HG02610 (cell line): ENCODE measurements around the gene HERC4.
"Not testable (repeated sequence)": the region's sequence is repeated elsewhere in the genome, so short reads cannot be mapped to it uniquely, and the experiment has no call there.

Experiments
- ATAC-seq: cut with Tn5 transposase; IDR thresholded peaks from one replicate; pipeline ENCODE4 v1.9.1; 2021; ENCODE audit warnings: mild to moderate bottlenecking, moderate library complexity; ENCODE audit not compliant: unreplicated experiment

Gene HERC4

GRCh38 chr10:68095153-68095552 lies 20.1 kb upstream of the HERC4 start:
- ATAC-seq, result no peak

DNA sequence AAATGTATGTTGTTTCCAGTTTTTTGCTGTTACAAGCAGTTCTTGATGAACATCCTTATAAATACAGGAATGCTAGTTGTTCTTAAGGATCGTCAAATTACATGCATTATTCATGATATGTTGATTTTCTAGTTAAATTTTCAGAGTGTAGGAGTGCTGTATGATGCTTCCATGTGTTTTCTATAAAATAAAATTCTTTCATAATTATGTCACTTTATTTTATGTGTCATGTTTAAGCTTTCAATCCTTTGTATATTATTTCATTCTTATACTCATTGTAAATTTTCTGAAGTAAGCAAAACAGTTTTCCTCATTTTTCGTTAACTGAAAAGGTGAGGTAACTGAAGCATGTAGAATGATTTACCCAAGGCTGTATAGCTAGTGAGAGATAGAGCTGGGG lies 17.4 kb upstream of the HERC4 start:
- ATAC-seq, result no peak

DNA sequence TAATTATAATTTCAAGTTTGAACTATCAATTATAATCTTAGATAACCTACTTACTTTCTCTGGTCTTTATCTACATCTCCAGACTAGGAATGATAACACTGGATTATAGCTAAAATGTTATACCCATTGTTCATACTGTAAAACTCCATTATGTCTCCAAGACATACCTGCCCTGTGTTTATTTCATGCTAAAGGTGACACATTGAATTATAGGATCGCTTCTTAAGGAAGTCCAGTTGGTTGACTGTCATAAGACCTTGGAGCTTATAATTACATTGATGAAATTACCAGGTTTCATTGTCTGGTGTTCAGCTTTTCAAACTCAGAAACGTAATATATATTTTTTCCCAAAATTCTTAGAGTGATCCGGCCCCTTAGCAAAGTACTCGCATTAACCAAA lies 15.5 kb upstream of the HERC4 start:
- no peak for ATAC-seq

DNA sequence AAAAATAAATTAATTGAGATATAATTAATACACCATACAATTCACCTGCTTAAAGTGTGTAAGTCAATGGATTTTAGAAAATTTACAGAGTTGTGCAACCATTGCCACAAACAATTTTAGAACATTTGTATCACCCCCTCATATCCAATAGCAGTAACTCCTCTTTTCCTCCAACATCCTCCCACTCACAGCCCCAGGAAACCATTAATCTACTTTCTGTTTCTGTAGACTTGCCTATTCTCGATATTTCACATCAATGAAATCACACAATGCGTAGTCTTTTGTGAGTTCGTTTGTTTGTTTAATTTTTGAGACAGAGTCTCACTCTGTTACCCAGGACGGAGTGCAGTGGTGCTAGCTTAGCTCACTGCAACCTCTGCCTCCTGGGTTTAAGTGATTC lies 13.7 kb upstream of the HERC4 start:
- peak; percentile 81 for ATAC-seq

DNA sequence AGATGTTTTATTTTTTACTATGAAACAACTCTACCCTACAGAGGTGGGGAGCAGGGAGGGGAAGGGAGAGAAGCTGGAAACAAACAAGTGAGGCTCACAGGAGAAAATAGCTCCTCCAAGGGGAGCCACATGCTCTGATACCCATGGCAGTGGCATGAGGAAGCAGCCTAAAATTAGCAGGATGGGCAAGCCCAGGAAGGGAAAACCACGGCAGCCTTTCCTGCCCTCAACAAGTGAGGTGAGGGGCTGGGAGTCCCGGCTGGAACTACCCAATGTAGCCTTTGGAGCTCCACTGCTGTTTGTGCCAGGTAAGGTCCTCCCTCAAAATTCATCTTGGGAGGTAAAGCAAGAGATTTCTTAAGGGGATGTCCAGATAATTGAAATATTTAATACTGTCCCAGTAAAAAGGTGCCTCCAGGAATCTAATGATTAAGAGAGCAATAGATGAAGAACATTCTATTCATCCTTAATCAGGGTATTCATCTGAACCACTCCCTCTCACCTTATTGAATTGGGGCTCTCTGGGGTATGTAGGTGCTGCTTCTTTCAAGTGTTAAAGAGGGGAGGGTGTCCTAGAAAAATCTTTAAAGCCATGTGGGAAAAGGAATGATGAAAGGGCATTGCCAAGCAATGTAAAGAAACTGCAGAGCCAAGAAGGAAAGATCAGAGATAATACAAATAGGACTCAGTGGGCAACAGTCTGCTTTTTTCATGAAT lies 12.8 kb upstream of the HERC4 start:
- no peak for ATAC-seq

DNA sequence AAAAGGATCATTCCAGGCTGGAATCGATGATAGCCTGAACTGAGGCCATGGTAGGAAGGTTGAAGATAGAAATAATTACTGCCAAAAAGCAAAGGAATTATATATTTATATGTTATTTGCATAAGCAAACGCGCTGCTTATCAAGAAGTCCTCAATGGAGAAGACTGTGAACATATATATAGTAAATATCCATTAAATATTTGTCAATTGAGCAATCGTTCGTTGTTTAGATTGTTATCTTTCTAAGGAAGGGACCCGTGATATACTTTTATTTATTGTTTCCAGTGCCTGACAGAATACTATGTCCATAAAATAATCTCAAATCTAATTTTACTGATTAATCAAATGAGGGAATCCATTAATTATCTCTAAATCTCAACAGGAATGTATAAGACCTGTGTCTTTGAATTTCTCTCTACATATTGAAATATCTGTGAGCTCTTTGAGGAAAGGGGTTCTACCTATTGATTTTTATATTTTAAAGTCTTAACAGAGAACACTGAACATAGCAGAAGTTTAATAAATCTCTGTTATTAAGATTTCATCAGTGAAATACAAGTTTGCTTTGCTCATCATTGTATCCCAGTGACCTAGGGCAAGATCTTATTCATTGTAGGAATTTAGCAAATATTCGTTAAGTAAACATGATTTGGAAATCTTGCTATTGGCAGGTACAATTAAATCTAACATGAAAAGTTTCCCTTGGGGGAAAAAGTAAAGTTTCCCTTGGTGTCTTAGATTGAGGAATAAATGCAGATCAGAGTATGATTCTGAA lies 12.0 kb upstream of the HERC4 start:
- ATAC-seq, result no peak

DNA sequence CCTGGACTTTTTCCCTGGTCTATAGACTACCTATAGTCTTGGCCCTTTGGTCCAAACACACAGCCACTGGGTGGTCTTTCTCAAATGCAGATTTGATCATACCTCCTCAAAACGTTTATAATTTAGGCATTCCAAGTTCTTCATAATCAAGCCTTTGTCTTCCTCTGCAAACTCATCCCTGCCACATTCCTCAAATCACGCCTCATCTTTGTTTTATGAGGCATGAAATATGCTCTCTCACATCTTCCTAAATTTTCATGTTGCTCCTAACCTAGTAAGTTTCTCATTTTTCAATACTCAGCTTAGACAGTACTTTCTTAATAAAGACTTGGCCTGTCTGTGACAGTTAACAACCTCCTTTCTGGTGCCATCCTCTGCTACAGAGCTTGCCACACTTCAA lies 10.9 kb upstream of the HERC4 start:
- no peak for ATAC-seq

DNA sequence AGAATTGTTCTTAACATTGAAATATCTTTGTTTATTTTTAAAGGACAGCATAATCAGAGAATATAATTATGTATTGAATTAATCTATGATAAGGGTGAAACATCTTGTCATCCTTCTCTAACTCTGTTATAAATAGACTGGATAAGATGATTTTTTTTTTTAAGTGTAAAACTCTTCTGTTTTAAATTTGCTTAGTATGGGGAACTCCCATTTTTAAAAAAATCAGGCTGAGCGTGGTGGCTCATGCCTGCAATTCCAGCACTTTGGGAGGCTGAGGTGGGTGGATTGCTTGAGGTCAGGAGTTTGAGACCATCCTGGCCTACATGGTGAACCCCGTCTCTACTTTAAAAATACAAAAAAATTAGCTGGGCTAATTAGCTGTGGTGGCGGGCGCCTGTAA lies 9.4 kb upstream of the HERC4 start:
- ATAC-seq, result no peak

GRCh38 chr10:68083953-68084352 lies 8.9 kb upstream of the HERC4 start:
- ATAC-seq, result no peak

GRCh38 chr10:68082872-68083271 lies 7.8 kb upstream of the HERC4 start:
- ATAC-seq, result no peak

DNA sequence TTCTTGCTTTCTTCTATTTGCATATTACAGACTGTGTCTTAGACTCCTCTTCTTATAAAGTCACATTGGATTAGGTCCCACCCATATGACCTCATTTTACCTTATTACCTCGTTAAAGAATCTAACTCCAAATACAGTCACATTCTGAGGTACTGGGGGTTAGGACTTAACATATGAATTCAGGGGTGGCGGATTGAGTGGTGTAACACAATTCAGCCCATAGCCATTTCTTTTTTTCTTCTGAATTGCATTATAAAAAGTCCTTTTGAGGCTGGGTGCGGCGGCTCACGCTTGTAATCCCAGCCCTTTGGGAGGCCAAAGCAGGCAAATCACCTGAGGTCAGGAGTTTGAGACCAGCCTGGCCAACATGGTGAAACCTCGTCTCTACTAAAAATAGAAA lies 6.8 kb upstream of the HERC4 start:
- ATAC-seq, result no peak

DNA sequence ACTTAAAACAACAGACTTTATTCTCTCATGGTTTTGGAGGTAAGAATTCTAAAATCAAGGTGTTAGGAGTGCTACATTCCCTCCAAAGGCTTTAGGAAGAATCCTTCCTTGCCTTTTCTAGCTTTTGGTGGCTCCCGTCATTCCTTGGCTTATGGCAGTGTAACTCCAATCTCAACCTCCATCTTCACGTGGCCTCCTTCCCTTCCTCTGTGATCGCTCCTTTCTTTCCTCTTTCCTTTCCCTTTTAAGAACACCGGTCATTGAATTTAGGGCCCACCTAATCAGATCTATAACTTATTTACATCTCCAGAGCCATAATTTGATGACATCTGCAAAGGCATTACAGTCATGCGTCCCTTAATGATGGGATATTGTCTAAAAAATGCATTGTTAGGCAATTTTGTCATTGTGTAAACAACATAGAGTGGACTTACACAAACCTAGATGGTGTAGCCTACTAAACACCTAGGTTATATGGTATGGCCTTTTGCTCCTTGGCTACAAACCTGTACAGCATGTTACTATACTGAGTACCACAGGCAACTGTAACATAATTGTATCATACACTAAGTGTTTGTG lies 5.9 kb upstream of the HERC4 start:
- ATAC-seq, result no peak

DNA sequence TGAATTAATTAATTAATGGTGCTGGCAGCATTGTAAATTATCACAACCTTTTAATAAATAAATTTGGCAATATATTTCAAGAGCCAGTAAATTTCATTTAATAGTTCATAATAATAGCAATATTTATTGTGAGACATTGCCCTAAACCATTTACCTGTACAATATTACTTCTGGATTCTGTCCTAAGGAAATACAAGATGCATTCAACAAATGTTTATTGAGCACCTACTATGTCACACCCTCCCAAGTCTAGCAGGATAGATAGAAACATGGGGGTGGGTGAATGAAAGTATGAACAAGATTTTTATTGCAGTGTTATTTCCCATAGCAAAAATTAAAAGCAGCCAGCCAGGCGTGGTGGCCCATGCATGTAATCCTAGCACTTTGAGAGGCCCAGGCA lies 4.4 kb upstream of the HERC4 start:
- no peak for ATAC-seq

- ATAC-seq, result no peak
These were observed 1.9 kb upstream of the HERC4 start for GRCh38 chr10:68077026-68077425.

GRCh38 chr10:68076081-68076480 lies 998 bp upstream of the HERC4 start:
- not testable (repeated sequence) for ATAC-seq

GRCh38 chr10:68075550-68076004 lies 494 bp upstream of the HERC4 start:
- no peak for ATAC-seq

DNA sequence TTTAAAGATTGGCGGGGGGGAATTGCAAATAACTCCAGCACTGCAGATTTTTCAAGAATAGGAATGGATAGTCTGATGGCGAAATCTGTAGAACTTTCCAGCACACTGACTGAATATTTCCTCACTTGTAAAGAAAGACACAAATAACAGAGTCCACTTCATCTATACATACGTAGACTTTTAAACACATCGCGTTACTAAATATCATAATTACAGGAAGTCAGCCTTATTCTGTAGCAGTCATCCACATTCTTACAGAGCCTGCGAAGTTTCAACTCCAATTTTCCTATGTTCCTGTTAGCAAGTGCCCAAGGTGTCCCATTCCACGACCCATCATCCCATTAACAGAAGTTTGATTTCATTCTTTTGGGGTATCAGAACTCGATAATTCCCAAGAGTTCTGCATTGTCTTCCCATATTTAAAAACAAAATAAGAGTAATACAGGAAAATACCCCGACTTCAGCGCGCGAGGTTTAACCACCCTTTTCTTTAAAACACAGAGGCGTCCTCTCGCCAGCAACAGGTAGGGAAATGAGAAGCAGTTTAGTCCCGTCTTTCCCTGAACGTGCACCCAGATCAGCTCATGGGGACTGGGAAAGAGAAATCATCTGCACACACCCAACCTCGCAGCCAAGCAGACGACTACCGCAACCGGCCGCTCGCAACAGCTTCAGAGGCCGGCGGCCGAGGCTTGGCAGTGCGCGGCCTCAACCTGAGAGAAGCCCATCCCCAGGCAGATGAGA lies 880 bp downstream of the HERC4 start:
- no peak for ATAC-seq

DNA sequence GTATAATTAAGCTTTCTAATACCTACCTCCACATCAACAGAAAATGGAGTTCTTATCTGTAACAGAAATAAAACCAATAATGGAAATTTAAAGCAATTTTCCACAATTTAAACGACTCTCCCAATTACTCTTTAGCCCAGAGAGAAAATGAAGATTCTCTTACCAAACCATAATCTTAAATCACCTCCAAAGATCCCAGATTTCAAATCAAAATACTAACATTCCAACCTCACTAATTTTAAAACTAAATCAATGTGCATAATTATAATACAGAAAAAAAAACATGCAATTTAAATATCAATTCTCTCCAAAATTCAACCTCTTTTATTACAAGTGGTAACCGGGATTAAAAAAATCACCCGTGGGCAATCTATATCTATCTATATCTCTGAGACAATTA lies 1.5 kb downstream of the HERC4 start:
- no peak for ATAC-seq

- no peak for ATAC-seq
These were observed 7.6 kb downstream of the HERC4 start for GRCh38 chr10:68067508-68067907.

- ATAC-seq, result no peak
These were observed 8.1 kb downstream of the HERC4 start for GRCh38 chr10:68067029-68067428.

- ATAC-seq, result no peak
These were observed 21.5 kb downstream of the HERC4 start for GRCh38 chr10:68053553-68053952.
